HG02763 (cell line): ENCODE results near the gene DAP.
"Not testable (repeated sequence)": the region's sequence is repeated elsewhere in the genome, so short reads cannot be mapped to it uniquely, and the experiment has no call there.

Experiments
- ATAC-seq: cut with Tn5 transposase; IDR thresholded peaks from one replicate; pipeline ENCODE4 v1.9.1; 2021; ENCODE audit warnings: mild to moderate bottlenecking, moderate library complexity; ENCODE audit not compliant: unreplicated experiment

The DAP gene

GRCh38 chr5:10735569-10736276, 25.3 kb downstream of the DAP start:
- ATAC-seq, result peak; percentile 75

DNA sequence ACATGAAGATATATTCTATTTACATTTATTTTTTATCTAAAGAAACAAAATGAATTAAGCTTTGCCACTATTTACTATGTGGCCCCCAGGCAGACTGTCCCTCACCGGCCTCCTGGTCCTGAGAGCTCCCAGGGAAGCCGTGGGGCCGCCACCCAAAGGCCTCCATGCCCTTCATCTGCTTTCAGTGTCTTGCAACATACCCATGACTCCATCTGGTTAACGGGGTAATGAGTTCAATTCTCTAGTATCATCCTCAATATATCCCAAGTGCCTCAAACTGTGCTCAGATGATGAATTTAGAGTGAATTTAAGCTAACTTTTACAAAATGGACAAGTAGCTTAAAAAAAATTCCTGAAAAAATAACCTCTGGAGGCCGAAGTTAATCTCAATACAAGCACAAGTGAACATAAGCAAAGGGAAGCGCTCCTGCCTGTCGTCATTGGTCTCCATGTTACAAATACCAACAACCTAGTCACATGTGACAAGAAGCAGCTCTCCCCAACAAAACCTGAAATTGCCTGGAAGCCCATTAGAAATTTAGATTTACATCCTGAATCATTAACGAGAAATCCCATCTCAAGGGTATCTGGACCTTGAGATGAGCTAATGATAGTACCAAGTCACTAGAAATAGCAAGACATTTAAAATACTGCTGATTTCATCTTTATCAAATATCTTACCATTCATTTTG, 26.1 kb downstream of the DAP start:
- no peak for ATAC-seq

DNA sequence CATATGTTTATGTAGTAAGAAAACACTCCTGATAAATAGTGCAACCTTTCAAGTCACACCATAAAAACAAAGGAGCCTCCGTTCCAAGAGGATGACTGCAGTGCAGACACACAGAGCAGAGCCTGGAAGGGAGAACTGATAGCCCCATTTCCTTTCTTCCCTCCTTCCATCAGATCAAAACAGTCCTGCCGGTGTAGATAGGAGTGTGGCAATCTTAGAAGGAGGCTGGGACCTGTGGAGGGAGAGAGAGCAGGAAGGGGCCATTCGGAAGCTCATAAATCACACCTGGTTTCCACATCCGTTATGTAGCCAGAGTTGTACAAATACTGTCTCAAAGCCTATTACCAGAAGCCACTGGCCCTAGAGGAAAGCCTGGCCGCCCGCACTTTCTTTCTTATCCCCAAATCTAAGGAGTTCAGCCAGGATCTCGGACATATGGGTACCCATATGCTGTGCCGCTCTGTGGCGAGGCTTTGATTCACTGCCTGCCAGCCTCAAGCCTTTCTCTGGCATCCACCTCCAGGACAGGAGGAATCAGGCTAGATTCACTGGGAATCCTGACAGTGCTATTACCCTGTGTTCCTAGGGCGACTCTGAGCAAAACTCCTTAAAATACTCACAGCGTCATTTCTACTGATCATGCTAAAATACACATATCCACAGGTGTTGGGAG, 26.9 kb downstream of the DAP start:
- ATAC-seq, result no peak

DNA sequence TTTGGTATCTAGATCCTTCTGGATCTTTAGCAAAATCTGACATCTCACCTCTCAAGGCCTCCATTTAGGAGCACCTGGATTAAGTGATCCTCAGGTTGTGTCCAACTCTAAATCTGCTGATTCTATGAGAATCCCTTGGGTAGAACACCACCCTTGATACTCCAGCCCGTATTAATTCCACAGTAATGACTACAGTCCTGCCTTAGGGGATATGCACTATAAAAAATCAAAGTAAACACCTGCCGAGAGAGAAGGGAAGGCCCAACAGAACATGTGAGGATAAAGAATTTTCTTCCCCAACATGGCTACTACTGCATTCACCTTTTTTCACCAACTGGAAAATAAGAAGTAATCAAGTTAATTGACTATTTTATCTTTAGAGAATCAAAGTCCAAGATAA, 27.6 kb downstream of the DAP start:
- ATAC-seq, result no peak

- ATAC-seq, result no peak
Measured at GRCh38 chr5:10731913-10732312, 29.1 kb downstream of the DAP start.

DNA sequence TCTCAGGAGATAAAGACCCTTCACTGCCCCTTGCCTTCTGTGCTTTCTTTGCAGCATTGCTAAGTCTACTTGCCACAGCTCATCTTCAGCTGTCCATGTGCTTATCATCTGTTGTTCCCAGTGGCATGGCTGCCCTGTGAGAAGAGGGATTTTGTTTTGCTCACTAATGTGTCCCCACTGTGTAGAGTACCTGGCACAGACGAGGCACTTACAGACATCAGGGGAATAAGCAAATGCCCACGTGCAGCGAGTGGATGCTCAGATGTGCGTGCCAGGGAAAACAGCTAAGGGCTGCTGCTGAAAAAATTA, 31.0 kb downstream of the DAP start:
- no peak for ATAC-seq

GRCh38 chr5:10729320-10730042, 31.6 kb downstream of the DAP start:
- ATAC-seq, result no peak

GRCh38 chr5:10728679-10729078, 32.4 kb downstream of the DAP start:
- ATAC-seq, result no peak

DNA sequence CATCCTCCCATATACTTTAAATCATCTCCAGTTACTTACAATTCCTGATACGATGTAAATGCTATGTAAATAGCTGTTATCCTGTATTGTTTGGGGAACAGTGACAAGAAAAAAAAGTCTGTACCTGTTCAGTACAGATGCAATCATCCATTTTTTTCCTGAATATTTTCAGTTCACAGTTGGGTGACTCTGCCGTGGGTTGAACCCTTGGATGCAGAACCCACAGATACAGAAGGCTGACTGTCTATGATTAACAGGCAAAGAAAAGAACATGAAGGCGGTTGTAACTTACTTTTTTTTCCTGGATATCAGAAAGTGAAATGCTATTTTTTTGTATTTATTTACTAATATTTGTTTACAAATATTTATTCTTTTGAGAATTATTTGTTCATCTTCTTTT, 33.2 kb downstream of the DAP start:
- ATAC-seq, result no peak

DNA sequence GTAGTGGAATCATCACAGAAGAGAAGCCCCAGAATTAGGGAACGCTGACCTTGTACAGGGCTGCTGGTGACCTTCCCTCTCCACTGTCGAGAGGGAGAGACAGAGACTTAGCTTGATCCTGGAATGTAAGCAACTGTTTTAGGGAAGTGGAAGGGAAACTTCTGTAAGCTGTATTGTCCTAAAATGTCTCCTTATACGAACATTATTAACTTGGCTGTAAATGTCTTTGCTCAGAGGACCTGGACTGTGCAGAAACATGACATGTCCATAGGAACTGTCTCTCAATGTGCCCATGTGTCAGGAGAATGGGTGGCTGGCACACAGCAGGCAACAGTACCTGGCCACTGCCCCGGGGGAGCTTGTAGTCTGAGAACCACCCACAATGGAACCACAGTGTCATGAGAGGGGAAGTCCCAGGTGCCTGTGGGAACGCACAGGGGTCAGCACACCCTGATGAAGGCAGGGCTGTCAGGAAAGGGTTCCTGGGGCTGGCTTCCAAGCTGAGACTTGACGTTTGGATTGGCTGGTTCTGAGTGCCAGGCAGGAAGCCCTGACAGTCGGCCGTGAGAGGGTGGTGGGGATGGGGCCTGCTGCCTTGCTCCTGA, 34.0 kb downstream of the DAP start:
- peak; percentile 95 for ATAC-seq

- no peak for ATAC-seq
Measured at GRCh38 chr5:10726179-10726912, 34.7 kb downstream of the DAP start.

DNA sequence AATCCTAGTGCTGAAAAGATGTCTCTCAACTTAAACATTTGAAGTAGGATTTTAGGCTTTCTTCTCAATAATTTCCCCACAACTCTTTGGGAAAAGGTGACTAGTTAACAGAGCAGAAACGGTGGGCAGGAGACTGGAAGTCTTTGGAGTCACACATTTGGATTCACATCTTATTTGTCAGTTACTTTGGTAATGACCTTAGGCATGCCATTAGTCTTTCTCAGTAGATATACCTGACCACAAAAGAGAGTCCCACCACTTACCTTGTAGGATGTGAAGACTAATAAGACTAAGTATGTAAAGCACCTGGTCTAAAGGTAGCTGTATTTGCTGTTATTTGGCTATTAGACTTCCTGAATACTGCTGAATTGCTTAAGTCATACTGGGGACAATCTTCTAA, 35.4 kb downstream of the DAP start:
- ATAC-seq, result no peak

DNA sequence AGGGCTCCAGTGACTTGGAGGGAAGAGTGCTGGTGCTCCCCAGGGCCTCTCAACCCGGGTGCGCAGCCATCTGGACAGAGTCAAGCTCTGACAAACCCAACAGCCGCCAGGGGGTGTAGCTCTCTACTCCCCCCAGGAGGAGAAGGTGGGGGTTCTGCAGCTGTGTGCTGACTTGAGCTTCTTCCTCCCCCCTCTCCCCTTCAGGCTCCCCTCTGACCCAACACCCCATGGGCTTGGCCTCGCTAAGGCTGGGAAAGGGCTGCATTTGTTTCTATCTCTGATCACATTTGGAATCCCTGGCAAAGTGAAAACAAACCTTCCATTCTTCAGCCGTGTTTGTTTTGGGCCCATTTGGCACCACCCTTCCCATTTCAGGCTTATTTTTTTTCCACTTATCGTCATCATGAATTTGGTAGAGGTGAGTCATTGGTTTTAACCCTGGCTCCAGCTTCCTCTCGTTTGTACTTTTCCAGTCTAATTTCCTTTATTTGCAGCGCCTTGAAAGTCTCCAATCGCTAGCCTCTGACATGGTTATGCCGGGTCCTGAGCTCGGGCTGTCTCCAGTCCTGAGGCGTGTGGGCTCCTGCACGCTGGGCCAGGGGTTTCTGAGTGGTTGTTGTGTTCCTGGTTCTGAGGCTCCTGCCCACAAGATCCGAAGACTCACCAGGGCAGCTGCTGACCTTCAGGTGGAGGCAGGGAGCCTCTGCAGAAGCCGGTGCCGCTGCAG, 36.1 kb downstream of the DAP start:
- ATAC-seq, result no peak

- ATAC-seq, result no peak
Measured at GRCh38 chr5:10723514-10723913, 37.5 kb downstream of the DAP start.

DNA sequence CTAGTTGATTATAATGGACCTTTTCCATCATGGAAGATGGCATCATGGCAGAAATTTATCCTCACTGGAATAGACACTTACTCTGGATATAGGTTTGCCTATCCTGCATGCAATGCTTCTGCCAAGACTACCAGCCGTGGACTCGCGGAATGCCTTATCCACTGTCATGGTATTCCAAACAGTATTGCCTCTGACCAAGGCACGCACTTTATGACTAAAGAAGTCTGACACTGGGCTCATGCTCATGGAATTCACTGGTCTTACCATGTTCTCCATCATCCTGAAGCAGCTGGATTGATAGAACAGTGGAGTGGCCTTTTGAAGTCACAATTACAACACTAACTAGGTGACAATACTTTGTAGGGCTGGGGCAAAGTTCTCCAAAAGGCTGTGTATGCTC, 40.3 kb downstream of the DAP start:
- ATAC-seq, result not testable (repeated sequence)

- ATAC-seq, result no peak
Measured at GRCh38 chr5:10719965-10720364, 41.1 kb downstream of the DAP start.

DNA sequence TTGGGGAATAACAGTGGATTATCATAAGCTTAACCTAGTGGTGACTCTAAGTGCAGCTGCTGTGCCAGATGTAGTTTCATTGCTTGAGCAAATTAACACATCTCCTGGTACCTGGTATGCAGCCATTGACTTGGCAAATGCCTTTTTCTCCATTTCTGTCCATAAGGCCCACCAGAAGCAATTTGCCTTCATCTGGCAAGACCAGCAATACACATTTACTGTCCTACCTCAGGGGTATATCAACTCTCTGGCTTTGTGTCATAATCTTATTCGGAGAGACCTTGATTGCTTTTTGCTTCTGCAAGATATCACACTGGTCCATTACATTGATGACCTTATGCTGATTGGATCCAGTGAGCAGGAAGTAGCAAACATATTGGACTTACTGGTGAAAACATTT, 42.4 kb downstream of the DAP start:
- ATAC-seq, result not testable (repeated sequence)

DNA sequence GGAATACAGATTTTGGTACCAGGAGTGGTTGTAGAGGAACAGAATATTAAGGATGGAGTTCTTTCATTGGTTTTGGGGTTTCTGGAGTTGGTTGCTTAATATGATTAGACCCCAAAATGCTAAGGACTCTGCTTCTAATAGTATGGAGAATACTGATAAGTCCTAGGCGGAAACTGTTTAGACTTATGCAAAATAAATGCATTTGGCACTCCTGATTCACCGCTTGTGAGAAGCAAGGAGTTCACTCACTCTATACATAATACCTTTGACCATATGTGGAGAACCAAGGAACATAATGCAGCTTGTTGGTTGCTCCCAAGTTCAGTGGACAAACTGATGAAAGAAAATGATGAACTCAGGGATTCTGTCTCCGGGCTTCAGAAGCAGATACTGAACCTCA, 44.2 kb downstream of the DAP start:
- ATAC-seq, result not testable (repeated sequence)

DNA sequence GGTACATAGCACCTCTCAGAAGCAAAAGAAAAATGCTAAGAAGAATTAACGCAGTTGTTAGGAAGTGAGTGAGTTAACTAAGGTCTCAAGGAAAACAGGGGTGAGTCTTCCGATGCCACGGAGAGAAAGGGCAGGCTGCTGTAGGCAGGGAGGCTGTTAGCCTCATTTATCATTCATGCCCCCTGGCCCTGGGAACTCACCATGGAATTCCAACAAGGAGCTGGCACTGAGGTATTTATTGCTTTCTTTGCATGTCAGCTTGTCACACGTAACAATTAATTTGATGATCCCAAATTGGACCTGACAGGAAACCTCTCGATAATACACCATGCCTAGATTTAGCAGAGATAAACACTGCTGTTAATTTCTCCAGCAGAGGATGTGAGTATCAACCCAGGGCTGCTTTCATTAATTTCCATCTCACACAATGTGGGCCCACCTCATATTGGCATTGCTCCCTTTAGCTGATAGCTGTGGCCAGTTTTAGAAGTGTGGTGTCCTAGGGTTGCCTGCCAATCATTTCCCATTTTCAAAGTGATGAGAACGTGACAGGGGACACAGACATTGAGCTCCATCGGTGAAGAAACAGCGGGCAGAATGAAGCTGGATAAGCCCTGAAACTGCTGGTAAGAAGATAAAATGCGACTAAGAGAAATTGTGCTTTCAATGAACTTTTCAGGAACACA, 45.3 kb downstream of the DAP start:
- no peak for ATAC-seq
